H9 (cell line): ENCODE data around the gene EPHA3. TPM values are rescaled to one million over a fixed set of nuclear protein-coding genes. Genes with fewer than 3 reads are reported as not detected.

Experiments used
- DNase-seq: peaks from one replicate; pipeline ENCODE4 v3.0.0-alpha.2; 2017
- H2AFZ ChIP-seq: one replicate; pipeline ENCODE4 v1.6.1; 2013; ENCODE audit warnings: mild to moderate bottlenecking, low read length, control low read depth, moderate library complexity
- H2AK5ac ChIP-seq: 2 replicates; pipeline ENCODE4 v1.6.1; 2013; ENCODE audit warnings: low read length, control low read depth, mixed read lengths; ENCODE audit not compliant: insufficient read length
- H2BK120ac ChIP-seq: one replicate; pipeline ENCODE4 v1.6.1; 2013; ENCODE audit warnings: low read depth, mild to moderate bottlenecking, low read length, control low read depth, inconsistent platforms; ENCODE audit not compliant: poor library complexity, severe bottlenecking
- H2BK12ac ChIP-seq: 2 replicates; pipeline ENCODE4 v1.6.1; 2013; ENCODE audit warnings: low read length, control low read depth, mixed read lengths, low read depth; ENCODE audit not compliant: insufficient read length
- H2BK15ac ChIP-seq: 2 replicates; pipeline ENCODE4 v1.6.1; 2013; ENCODE audit warnings: low read depth, low read length, control low read depth
- H2BK20ac ChIP-seq: one replicate; pipeline ENCODE4 v1.6.1; 2013; ENCODE audit warnings: low read depth, mild to moderate bottlenecking, low read length, control low read depth, inconsistent platforms; ENCODE audit not compliant: poor library complexity, severe bottlenecking
- H2BK5ac ChIP-seq: 2 replicates; pipeline ENCODE4 v1.6.1; 2013; ENCODE audit warnings: low read length, control low read depth, mixed read lengths; ENCODE audit not compliant: insufficient read length
- H3K14ac ChIP-seq: 2 replicates; pipeline ENCODE4 v1.6.1; 2013; ENCODE audit warnings: low read length, control low read depth; ENCODE audit not compliant: insufficient read depth
- H3K18ac ChIP-seq: 2 replicates; pipeline ENCODE4 v1.6.1; 2013; ENCODE audit warnings: low read depth, mild to moderate bottlenecking, mixed read lengths, low read length, control low read depth; ENCODE audit not compliant: insufficient read length
- H3K23ac ChIP-seq: 2 replicates; pipeline ENCODE4 v1.6.1; 2013; ENCODE audit warnings: low read length, control low read depth, mixed read lengths, low read depth; ENCODE audit not compliant: insufficient read length
- H3K23me2 ChIP-seq: 2 replicates; pipeline ENCODE4 v1.6.1; 2013; ENCODE audit warnings: low read depth, mild to moderate bottlenecking, mixed read lengths, low read length, control low read depth; ENCODE audit not compliant: insufficient read length, poor library complexity, severe bottlenecking
- H3K27ac ChIP-seq: 2 replicates; pipeline ENCODE4 v1.5.1; 2013; ENCODE audit warnings: low read length, control low read depth, mixed read lengths, low read depth; ENCODE audit not compliant: insufficient read length
- H3K27me3 ChIP-seq: 2 replicates; pipeline ENCODE4 v1.6.1; 2013; ENCODE audit warnings: low read length, control low read depth, inconsistent platforms; ENCODE audit not compliant: insufficient read depth
- H3K4ac ChIP-seq: 2 replicates; pipeline ENCODE4 v1.6.1; 2013; ENCODE audit warnings: low read depth, mild to moderate bottlenecking, control low read depth, inconsistent platforms, low read length, moderate library complexity
- H3K4me1 ChIP-seq: 2 replicates; pipeline ENCODE4 v1.6.1; 2013; ENCODE audit warnings: low read length, control low read depth, inconsistent platforms; ENCODE audit not compliant: insufficient read depth
- H3K4me2 ChIP-seq: 2 replicates; pipeline ENCODE4 v1.6.1; 2013; ENCODE audit warnings: low read length, control low read depth, mixed read lengths; ENCODE audit not compliant: insufficient read length, insufficient read depth
- H3K56ac ChIP-seq: 2 replicates; pipeline ENCODE4 v1.6.1; 2013; ENCODE audit warnings: low read depth, mild to moderate bottlenecking, mixed read lengths, low read length, control low read depth; ENCODE audit not compliant: insufficient read length
- H3K79me1 ChIP-seq: 2 replicates; pipeline ENCODE4 v1.6.1; 2013; ENCODE audit warnings: low read depth, mild to moderate bottlenecking, moderate library complexity, low read length, control low read depth, inconsistent platforms; ENCODE audit not compliant: insufficient read depth, poor library complexity, severe bottlenecking
- H3K79me2 ChIP-seq: 2 replicates; pipeline ENCODE4 v1.6.1; 2013; ENCODE audit warnings: low read length, control low read depth, inconsistent platforms; ENCODE audit not compliant: insufficient read depth
- H3K9ac ChIP-seq: 2 replicates; pipeline ENCODE4 v1.6.1; 2013; ENCODE audit warnings: low read length, control low read depth, mixed read lengths; ENCODE audit not compliant: insufficient read length; ENCODE audit errors: extremely low read depth
- H3K9me3 ChIP-seq: one replicate; pipeline ENCODE4 v1.6.1; 2013; ENCODE audit warnings: low read depth, low read length, inconsistent platforms; ENCODE audit not compliant: control insufficient read depth
- H3T11ph ChIP-seq: one replicate; pipeline ENCODE4 v1.6.1; 2013; ENCODE audit warnings: mild to moderate bottlenecking, low read length, control low read depth, inconsistent platforms
- H4K20me1 ChIP-seq: one replicate; pipeline ENCODE4 v1.6.1; 2013; ENCODE audit not compliant: control insufficient read depth, insufficient read length, insufficient read depth
- H4K5ac ChIP-seq: 2 replicates; pipeline ENCODE4 v1.6.1; 2013; ENCODE audit warnings: low read depth, mild to moderate bottlenecking, mixed read lengths, low read length, control low read depth; ENCODE audit not compliant: insufficient read length
- H4K8ac ChIP-seq: replicated peaks from 2 replicates; pipeline ENCODE4 v1.6.1; 2013; ENCODE audit warnings: low read length, control low read depth, mixed read lengths, low read depth; ENCODE audit not compliant: insufficient read length
- H4K91ac ChIP-seq: 2 replicates; pipeline ENCODE4 v1.6.1; 2013; ENCODE audit warnings: low read depth, mild to moderate bottlenecking, moderate library complexity, mixed read lengths, low read length, control low read depth; ENCODE audit not compliant: insufficient read length
- H3K27ac Mint-ChIP-seq, 3 experiments: 2 replicates in 2 of 3; 3 replicates in 1 of 3; pipeline ENCODE4 v1.8.0; 2020 to 2021; ENCODE audit warnings: mixed read lengths in 3 of 3, mild to moderate bottlenecking in 1 of 3, moderate library complexity in 1 of 3
- H3K27me3 Mint-ChIP-seq: 2 replicates; pipeline ENCODE4 v1.8.0; 2021; ENCODE audit warnings: low read depth, mild to moderate bottlenecking, moderate library complexity, mixed read lengths
- H3K36me3 Mint-ChIP-seq, 3 experiments: 2 replicates in 2 of 3; 3 replicates in 1 of 3; pipeline ENCODE4 v1.8.0; 2020 to 2021; ENCODE audit warnings: low read depth in 3 of 3, mixed read lengths in 3 of 3; ENCODE audit not compliant: insufficient read depth in 1 of 3
- H3K4me1 Mint-ChIP-seq, 2 experiments: 2 replicates each; pipeline ENCODE4 v1.8.0; 2020; ENCODE audit warnings: mixed read lengths in 2 of 2
- H3K4me3 Mint-ChIP-seq, 2 experiments: 2 replicates in 1 of 2; 3 replicates in 1 of 2; pipeline ENCODE4 v1.8.0; 2020 to 2021; ENCODE audit warnings: mild to moderate bottlenecking in 2 of 2, mixed read lengths in 2 of 2, moderate library complexity in 1 of 2
- H3K9me3 Mint-ChIP-seq, 2 experiments: 2 replicates in 1 of 2; 3 replicates in 1 of 2; pipeline ENCODE4 v1.8.0; 2020; ENCODE audit warnings: mild to moderate bottlenecking in 2 of 2, mixed read lengths in 2 of 2, moderate library complexity in 1 of 2
- WGBS: extraction: QIAGEN DNeasy Blood & Tissue Kit; methylation state at CpG from one replicate; pipeline ENCODE4 v1.1.7; 2013; ENCODE audit warnings: missing lambda C conversion rate, low lambda C conversion rate, mixed read lengths; ENCODE audit not compliant: insufficient read length; ENCODE audit errors: extremely low coverage; 5-methylcytosine and 5-hydroxymethylcytosine counted together
- total RNA-seq: library from RNA; stranded (reverse); gene quantifications from 2 replicates; pipeline ENCODE4 v1.2.1, GENCODE V29; 2021
- TF ChIP-seq, protein P1 (sequence below): fragments of 200-600 bp; sonication (generic); conservative IDR thresholded peaks from 3 replicates; pipeline ENCODE4 v1.8.0; 2021; ENCODE audit warnings: antibody characterized with exemption, mild to moderate bottlenecking

The EPHA3 gene
- total RNA-seq, 1 experiment from 2014 or later, result 0.66 TPM

DNA sequence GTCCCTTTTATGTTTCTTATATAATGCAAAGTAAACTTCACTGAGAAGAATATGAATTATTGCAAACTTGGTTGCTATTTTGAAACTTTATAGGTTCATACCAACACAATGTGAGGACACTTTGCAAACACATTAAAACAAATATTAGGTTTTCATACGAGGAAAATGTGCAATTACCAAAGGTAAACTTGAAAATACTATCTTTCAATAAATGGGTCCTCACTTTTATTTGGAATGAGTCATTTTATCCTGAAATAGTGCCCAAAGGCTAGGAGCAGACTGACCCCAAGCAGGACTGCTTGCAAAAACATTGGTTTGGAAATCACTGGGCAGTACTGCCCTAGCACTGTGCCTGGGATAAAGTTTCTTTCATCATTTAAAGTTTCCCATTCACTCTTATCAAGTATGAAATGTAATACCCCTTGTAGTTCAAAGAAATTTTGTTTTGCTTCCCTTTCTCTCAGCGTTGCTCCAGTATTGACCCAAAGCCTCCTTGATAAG is 396.5 kb downstream of the EPHA3 start:
- Histone ChIP-seq H4K20me1 (no peaks in the 10 kb centered on the region), H2AFZ (no peak overlapping the region), H3K4ac (no peak overlapping the region), H4K91ac (no peak overlapping the region), H3K27ac (no peak overlapping the region), H2AK5ac (no peak overlapping the region), H3K9ac (no peak overlapping the region), H3T11ph (no peak overlapping the region), H3K27me3 (no peaks in the 10 kb centered on the region), H2BK15ac (no peak overlapping the region), H2BK20ac (no peak overlapping the region), H3K23me2 (no peaks in the 10 kb centered on the region), H2BK120ac (no peak overlapping the region), H3K9me3 (no peaks in the 10 kb centered on the region), H2BK12ac (no peak overlapping the region), H4K8ac (no peak overlapping the region), H3K56ac (no peak overlapping the region), H3K4me2 (no peak overlapping the region), H3K14ac (no peak overlapping the region), H3K79me2 (no peaks in the 10 kb centered on the region), H3K79me1 (no peaks in the 10 kb centered on the region), H3K4me1 (no peaks in the 10 kb centered on the region), H3K18ac (no peak overlapping the region), H3K23ac (no peak overlapping the region), H2BK5ac (no peak overlapping the region), H4K5ac (no peak overlapping the region)
- no peak overlapping the region for H3K27ac Mint-ChIP-seq
- peaks cover 0 to 4% of the 10 kb centered on the region in 2 experiments; a peak in 2 of 5 replicates for H3K9me3 Mint-ChIP-seq
- no peak for DNase-seq
- WGBS, result no CpG with 5 or more reads among the region's 2 CpGs
- H3K4me3 Mint-ChIP-seq, result no peak overlapping the region
- no peaks in the 10 kb centered on the region for H3K27me3 Mint-ChIP-seq
- TF ChIP-seq, protein P1, sequence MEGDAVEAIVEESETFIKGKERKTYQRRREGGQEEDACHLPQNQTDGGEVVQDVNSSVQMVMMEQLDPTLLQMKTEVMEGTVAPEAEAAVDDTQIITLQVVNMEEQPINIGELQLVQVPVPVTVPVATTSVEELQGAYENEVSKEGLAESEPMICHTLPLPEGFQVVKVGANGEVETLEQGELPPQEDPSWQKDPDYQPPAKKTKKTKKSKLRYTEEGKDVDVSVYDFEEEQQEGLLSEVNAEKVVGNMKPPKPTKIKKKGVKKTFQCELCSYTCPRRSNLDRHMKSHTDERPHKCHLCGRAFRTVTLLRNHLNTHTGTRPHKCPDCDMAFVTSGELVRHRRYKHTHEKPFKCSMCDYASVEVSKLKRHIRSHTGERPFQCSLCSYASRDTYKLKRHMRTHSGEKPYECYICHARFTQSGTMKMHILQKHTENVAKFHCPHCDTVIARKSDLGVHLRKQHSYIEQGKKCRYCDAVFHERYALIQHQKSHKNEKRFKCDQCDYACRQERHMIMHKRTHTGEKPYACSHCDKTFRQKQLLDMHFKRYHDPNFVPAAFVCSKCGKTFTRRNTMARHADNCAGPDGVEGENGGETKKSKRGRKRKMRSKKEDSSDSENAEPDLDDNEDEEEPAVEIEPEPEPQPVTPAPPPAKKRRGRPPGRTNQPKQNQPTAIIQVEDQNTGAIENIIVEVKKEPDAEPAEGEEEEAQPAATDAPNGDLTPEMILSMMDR, result no peak
- H3K36me3 Mint-ChIP-seq, result no peaks in the 10 kb centered on the region; a peak in 1 of 7 replicates
- no peaks in the 10 kb centered on the region for H3K4me1 Mint-ChIP-seq
